Retinal pigment epithelial cell (primary cell): Measurements from ENCODE around the gene DNTTIP2.

ENCODE experiments used
- DNase-seq: peaks from one replicate; pipeline ENCODE4 v3.0.0-alpha.2; 2010; ENCODE audit warnings: low read depth
- H3K4me3 ChIP-seq: 2 replicates; pipeline ENCODE4 v1.5.1; 2011; ENCODE audit warnings: mild to moderate bottlenecking, low read length, control low read depth, moderate library complexity
- CTCF ChIP-seq: conservative IDR thresholded peaks from 2 replicates; pipeline ENCODE4 v1.5.1; 2011; ENCODE audit warnings: low read depth, low read length, control low read depth, inconsistent platforms

Gene DNTTIP2

GRCh38 chr1:93818570-93818959, 60.4 kb downstream of the DNTTIP2 start:
- TF ChIP-seq CTCF = no peak
- no peak overlapping the region for H3K4me3 ChIP-seq
- no peak for DNase-seq

GRCh38 chr1:93817819-93818569, 61.0 kb downstream of the DNTTIP2 start:
- DNase-seq = no peak
- no peak overlapping the region for H3K4me3 ChIP-seq
- TF ChIP-seq CTCF = no peak

- H3K4me3 ChIP-seq = no peak overlapping the region
- no peak for TF ChIP-seq CTCF
- no peak for DNase-seq
Observed at GRCh38 chr1:93816970-93817678, 61.9 kb downstream of the DNTTIP2 start.
